GM21360 (cell line): ENCODE measurements around the gene RPS13.
"Not testable (repeated sequence)": the region's sequence is repeated elsewhere in the genome, so short reads cannot be mapped to it uniquely, and the experiment has no call there.

ENCODE experiments used
- ATAC-seq: cut with Tn5 transposase; IDR thresholded peaks from one replicate; pipeline ENCODE4 v1.9.1; 2021; ENCODE audit warnings: mild to moderate bottlenecking, moderate library complexity; ENCODE audit not compliant: unreplicated experiment

Gene RPS13

GRCh38 chr11:17036666-17037658 is 40.5 kb downstream of the RPS13 start:
- no peak for ATAC-seq

GRCh38 chr11:17034027-17034426 is 43.4 kb downstream of the RPS13 start:
- not testable (repeated sequence) for ATAC-seq

DNA sequence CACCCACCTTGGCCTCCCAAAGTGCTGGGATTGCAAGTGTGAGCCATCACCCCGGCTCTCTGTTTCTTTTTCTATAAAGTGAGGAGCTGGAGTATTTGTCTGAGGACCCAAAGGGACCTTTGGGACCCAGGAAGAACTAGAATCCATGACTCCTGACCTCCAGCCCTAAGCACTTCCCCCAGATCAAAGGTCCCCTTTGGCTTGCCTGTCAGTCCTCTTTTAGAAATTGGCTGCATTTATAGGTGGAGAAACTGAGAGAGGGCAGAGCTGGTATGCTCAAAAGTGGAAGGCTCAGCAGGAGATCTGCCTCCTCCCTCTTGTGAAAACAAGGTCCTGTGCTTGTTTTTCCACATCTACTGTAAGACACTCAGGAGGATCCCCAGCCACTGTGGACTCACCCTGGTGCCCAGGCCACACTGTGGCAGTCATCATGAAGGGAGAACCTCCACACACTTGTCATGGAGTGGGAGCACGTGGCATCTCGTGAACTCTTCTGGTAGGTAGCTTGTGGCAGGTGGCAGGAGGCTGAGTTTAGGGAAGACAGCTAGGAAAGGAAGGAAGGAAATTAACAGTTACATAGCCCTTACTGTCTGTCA is 50.9 kb downstream of the RPS13 start:
- ATAC-seq: no peak

DNA sequence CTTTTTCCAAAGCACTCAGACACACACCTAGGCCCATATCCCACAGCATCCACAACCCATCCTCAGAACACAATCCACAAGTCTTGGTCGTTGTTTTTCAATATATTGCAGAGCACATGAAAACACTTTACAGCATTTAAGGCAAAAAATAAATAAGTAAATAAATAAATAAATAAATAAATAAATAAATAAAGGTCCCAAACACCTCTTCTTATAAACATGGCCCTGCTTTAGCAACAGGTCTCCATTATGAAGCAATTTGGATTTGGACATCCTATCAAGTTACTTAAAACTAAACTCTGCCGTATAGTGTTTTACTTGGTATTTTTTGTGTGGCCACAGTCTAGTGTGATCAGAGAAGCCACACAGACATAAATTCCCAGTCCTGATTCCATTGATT is 52.5 kb downstream of the RPS13 start:
- ATAC-seq: no peak
